ENCODE results near the gene RNF144B. TPM values are rescaled to one million over a fixed set of nuclear protein-coding genes. Genes with fewer than 3 reads are reported as not detected.
"Not testable (repeated sequence)": the region's sequence is repeated elsewhere in the genome, so short reads cannot be mapped to it uniquely, and the experiment has no call there.

Gene RNF144B
- total and polyA plus RNA-seq, 2 of the 8 experiments (the other 6 are each of a cell fraction or from before 2014, with no cell fraction given) = 1.8 to 11.2 TPM

- H3K4ac ChIP-seq (replicated peaks; ENCODE audit: insufficient read length, low read depth, low read length); H4K20me1 ChIP-seq (replicated peaks in 1 of 2; ENCODE audit: control insufficient read depth in 1 of 2, insufficient read depth in 2 of 2, low read length in 2 of 2); H3K14ac ChIP-seq (ENCODE audit: insufficient read length); H2BK12ac ChIP-seq (ENCODE audit: low read depth, low read length); H3K4me2 ChIP-seq (ENCODE audit: insufficient read depth in 1 of 2, low read depth in 2 of 2, low read length in 2 of 2); H2BK15ac ChIP-seq (ENCODE audit: low read length); H2AK5ac ChIP-seq (ENCODE audit: low read depth, low read length); H4K91ac ChIP-seq (replicated peaks; ENCODE audit: insufficient read length, low read length); H3K23ac ChIP-seq (ENCODE audit: insufficient read length); H3K79me2 ChIP-seq (ENCODE audit: control insufficient read depth in 1 of 2, insufficient read depth in 2 of 2, low read length in 2 of 2); H2BK5ac ChIP-seq (ENCODE audit: low read depth, low read length); H2AFZ ChIP-seq (ENCODE audit: low read length); H4K8ac ChIP-seq (ENCODE audit: extremely low read depth, insufficient read depth, low read length); FAIRE-seq; H3K56ac ChIP-seq (replicated peaks; ENCODE audit: insufficient read length, low read depth, low read length); H3K9ac ChIP-seq (replicated peaks in 1 of 4; ENCODE audit: extremely low read depth in 1 of 4, low read depth in 3 of 4, low read length in 3 of 4); H3K18ac ChIP-seq (ENCODE audit: extremely low read depth, low read length); POLR2A ChIA-PET (ENCODE audit: partially characterized antibody); H3K27me3 ChIP-seq (replicated peaks in 1 of 4; ENCODE audit: control insufficient read depth in 3 of 4, extremely low read depth in 1 of 4, insufficient read depth in 3 of 4, low read length in 3 of 4); H2BK20ac ChIP-seq (ENCODE audit: low read length); H3K79me1 ChIP-seq (ENCODE audit: low read depth, low read length); H4K5ac ChIP-seq (ENCODE audit: insufficient read length, low read depth, low read length); H3K27ac ChIP-seq (ENCODE audit: low read depth, low read length); H3K23me2 ChIP-seq (ENCODE audit: low read depth, low read length); DNase-seq (ENCODE audit: low read depth in 1 of 2, low spot score in 2 of 2); H3K36me3 ChIP-seq (ENCODE audit: control insufficient read depth in 2 of 4, insufficient read depth in 4 of 4, low read length in 3 of 4); H3K4me3 ChIP-seq (ENCODE audit: extremely low read depth in 1 of 4, insufficient read depth in 2 of 4, low read depth in 3 of 4, low read length in 4 of 4); H2BK120ac ChIP-seq (replicated peaks; ENCODE audit: low read depth, low read length); H3K9me3 ChIP-seq (ENCODE audit: insufficient read depth in 2 of 2, low read depth in 1 of 2, low read length in 1 of 2); H3K4me1 ChIP-seq (replicated peaks in 1 of 4; ENCODE audit: control insufficient read depth in 3 of 4, insufficient read depth in 4 of 4, low read length in 3 of 4): not testable (repeated sequence)
- CTCF ChIA-PET (ENCODE audit: partially characterized antibody) = interaction anchor here (0.9 kb wide), 1 partner anchor 41 kb away, joined by 3 read pairs; no protein-coding TSS in a partner anchor
- 88% methylated on average over 2 of the region's 2 CpGs; no CpG with 5 or more reads in 1 of the 2 experiments for WGBS, 2 experiments (ENCODE audit: extremely low coverage in 1 of 2, insufficient coverage in 1 of 2, insufficient read length in 1 of 2, insufficient replicate concordance in 2 of 2, low coverage in 1 of 2, low lambda C conversion rate in 2 of 2, missing lambda C conversion rate in 1 of 2)
Measured at GRCh38 chr6:18364561-18364960, 22.6 kb upstream of the RNF144B start.

Data from H1 (cell line).